Measurements from ENCODE around the gene CLDN15. TPM values are rescaled to one million over a fixed set of nuclear protein-coding genes. Genes with fewer than 3 reads are reported as not detected.

Gene CLDN15, protein sequence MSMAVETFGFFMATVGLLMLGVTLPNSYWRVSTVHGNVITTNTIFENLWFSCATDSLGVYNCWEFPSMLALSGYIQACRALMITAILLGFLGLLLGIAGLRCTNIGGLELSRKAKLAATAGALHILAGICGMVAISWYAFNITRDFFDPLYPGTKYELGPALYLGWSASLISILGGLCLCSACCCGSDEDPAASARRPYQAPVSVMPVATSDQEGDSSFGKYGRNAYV
- 2.3 and 3.8 TPM in 2 replicates for total RNA-seq

GRCh38 chr7:101237206-101238067, at the start of gene CLDN15:
Gene CLDN15 (minus strand): TSS chr7:101237802. CDS start chr7:101237581, 221 bp downstream.

GRCh38 chr7:101244375-101245146, 7.0 kb upstream of the CLDN15 start, which contains the start of gene FIS1:
Gene FIS1 (minus strand): TSS chr7:101245081. CDS start chr7:101245004, 77 bp downstream.

DNA sequence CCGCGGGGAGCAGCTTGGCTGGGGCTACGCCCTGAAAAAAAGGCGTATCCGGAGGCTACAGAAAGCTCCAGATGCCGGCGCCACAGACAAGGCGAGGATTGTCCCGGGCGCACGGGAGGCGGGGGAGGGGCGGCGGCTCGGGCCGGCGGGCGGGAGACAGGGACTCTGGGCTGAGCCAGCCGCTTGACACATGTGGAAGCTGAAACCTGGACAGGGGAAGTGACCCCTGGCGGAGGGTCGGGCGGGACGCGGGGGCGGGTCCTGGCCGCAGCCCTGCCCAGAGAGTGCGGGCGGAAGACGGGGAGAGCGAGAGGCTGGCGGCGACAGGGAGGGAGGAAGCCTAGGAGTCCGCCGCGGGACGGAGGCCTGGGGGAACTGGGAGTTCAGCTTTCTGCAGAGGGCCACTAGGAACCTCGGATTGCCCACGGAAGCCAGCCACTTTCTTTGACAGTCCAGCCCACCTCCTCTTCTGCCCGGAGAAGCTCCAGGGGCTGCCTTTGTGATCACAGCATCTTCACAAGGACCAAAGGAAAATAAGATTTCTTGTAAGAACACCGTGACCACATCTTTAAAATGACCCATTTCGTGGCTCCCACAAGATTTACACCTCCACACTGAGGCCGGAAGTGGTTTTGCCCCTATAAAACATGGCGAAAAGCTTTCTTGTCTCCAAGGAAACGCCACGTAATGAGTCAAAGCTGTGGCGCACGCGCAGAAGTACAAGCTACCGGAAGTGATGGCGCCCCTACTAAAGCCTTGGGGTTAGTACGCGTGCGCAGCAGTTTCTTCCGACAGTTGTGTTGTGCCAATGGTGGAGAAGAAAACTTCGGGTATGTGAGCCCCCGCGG, 20.0 kb downstream of the CLDN15 start, which contains the start of the genes PLOD3 and ZNHIT1:
Gene PLOD3, minus strand, starts transcription at position 194 of the 848 bp plus-strand sequence. CDS start 307 bp downstream, outside the sequence.
Gene ZNHIT1, plus strand, starts transcription at position 778 of the 848 bp plus-strand sequence. Its CDS starts 31 bp downstream, at position 809.

DNA sequence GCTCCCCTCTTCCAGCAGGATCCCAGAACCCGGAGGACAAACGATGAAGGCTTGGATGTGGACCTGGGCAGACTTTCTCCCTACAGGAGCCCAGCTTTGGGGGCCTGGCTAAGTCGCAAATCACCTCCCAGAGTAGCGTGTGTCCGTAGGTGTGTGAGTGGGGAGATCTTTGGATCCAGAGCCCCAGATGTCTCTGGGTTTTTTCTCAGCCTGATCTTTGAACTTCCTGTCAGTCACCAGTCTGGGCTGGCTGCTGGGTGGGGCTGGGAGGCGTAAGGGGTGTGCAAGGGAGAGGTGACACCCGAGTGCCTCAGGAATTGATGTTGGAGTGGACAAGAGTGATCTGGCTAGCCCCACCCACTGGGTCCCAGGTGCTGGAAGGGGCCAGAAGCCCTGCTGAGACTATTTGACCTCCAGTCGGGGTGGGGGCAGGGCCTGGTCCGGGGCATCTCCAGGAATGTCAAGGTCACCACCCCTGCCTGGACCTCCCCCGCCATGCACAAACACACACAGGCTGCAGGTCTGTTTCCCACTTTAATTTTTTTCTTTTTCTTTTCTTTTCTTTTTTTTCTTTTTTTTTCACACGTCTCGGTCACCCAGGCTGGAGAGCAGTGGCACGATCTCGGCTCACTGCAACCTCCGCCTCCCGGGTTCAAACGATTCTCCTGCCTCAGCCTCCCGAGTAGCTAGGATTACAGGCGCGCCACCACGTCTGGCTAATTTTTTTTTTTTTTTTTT, 36.6 kb downstream of the CLDN15 start, which contains the start of gene MOGAT3:
Gene MOGAT3, minus strand, starts transcription at position 175 of the 738 bp plus-strand sequence. CDS start 182 bp downstream, outside the sequence.

Other genes starting within 250 kb of the CLDN15 start
- gene MUC17, start 217.7 kb downstream of the CLDN15 start, total RNA-seq, result not detected in 2 replicates
- 18.7 and 36.1 TPM in 2 replicates for gene TRIM56, start 152.3 kb downstream of the CLDN15 start, total RNA-seq
- 1,365 and 3,900 TPM in 2 replicates for gene SERPINE1, start 110.7 kb downstream of the CLDN15 start, total RNA-seq
- 154 and 216 TPM in 2 replicates for gene AP1S1, start 83.3 kb downstream of the CLDN15 start, total RNA-seq
- under 0.01 TPM in 1 of 2 replicates, not detected in the other for gene VGF, start 72.2 kb downstream of the CLDN15 start, total RNA-seq
- not detected in 2 replicates for gene NAT16, start 57.5 kb downstream of the CLDN15 start, total RNA-seq
- gene MOGAT3, start 36.8 kb downstream of the CLDN15 start, total RNA-seq, result not detected in 2 replicates
- gene PLOD3, start 20.2 kb downstream of the CLDN15 start, total RNA-seq, result 58.9 and 99.5 TPM in 2 replicates
- gene ZNHIT1, start 19.6 kb downstream of the CLDN15 start, total RNA-seq, result 94.3 and 111 TPM in 2 replicates
- 267 and 300 TPM in 2 replicates for gene FIS1, start 7.3 kb upstream of the CLDN15 start, total RNA-seq
- 16.8 and 23.5 TPM in 2 replicates for gene IFT22, start 84.0 kb upstream of the CLDN15 start, total RNA-seq
- not detected in 2 replicates for gene COL26A1, start 125.1 kb upstream of the CLDN15 start, total RNA-seq